GM21723 (cell line): ENCODE measurements around the gene BCAS4.
"Not testable (repeated sequence)": the region's sequence is repeated elsewhere in the genome, so short reads cannot be mapped to it uniquely, and the experiment has no call there.

Experiments
- ATAC-seq: cut with Tn5 transposase; IDR thresholded peaks from one replicate; pipeline ENCODE4 v1.9.1; 2021; ENCODE audit warnings: mild to moderate bottlenecking, moderate library complexity; ENCODE audit not compliant: unreplicated experiment

The BCAS4 gene

DNA sequence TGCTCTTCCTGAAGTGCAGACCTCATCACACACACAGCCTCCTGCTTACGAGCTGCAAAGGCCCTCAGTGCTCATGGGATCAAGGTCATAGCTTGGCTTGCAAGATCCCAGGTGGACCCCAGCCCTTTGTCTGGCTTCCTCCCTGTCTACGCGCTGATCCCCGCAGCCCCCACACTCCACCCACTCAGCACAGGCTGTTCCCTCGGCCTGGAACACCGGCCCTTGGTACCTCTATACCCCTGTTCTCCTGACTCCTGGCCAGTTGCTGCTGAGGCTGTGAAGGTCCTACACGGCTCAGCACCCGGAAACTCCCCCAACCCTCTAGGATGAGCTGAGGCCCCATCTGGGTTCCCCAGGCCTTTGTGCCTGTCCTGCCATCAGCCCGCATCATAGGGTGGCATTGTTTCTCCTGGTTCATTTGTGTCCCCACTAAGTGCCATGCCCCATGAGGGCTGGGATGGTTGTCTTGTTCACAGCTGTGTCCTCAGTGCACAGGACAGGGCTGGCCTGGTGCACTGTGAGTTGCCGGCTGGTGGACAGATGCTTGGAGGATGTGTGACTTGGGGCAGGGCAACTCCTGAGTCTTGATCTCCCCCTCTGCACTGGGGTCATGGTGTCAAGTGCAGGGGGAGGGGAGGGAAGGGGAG lies 79.4 kb downstream of the BCAS4 start:
- no peak for ATAC-seq

DNA sequence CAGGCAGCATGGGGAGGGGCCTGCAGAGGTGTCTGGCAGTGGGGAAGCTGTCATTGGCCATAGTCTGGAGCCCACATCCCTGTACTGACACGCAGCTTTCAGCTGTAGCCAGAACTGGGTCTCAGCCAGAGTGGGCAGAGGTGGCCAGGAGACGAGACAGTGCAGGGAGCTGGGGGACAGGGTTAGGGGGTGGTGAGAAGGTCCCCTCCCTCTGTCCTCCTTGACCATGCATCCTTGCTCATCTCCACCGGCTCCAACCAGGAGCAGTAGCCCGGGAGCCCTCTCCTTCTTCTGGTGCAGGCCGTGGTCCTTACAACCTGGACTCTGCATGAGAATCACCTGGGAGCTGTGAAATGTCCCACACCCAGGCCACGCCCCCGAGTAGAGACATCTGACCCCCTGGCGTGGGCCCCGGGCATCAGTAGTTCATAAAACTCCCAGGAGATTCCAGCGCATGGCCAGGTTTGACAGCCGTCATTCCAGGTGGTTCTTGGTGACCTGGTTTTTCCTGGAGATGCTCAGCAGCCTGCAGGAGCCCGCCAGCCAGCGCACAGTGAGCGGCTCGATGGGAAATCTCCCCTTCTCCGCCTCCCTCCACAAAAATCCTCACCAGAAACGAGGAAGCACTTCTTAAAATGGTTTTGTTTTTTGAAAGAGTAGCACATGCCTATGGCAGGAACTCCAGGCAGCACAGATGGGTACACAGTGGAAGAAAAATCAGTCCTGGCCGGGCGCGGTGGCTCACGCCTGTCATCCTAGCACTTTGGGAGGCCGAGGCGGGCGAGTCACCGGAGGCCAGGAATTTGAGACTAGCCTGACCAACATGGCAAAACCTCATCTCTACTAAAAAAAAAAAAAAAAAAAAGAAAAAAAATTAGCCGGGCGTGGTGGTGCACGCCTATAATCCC lies 80.2 kb downstream of the BCAS4 start:
- no peak for ATAC-seq

DNA sequence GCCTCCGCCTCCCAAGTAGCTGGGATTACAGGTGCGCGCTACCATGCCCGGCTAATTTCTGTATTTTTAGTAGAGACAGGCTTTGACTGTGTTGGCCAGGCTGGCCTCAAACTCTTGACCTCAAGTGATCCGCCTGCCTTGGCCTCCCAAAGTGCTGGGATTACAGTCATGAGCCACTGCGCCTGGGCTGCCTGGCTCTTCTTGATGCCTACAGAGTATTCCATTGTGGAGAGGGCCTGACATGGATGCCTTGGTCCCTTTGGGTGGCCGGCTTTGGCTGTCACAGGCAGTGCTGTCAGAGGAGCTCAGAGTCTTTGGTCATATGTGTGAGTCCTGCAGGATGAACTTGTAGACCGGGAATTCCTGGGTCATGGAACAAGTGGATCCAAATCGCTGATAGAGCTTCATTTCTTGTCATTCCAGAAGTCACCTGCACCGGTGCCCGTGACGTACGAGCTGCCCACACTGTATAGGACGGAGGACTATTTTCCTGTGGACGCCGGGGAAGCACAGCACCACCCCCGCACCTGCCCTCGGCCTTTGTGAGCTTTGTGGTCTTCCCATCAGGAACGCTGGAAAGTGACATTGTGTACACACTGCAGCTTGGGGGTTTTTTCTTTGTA lies 81.3 kb downstream of the BCAS4 start:
- ATAC-seq = no peak

DNA sequence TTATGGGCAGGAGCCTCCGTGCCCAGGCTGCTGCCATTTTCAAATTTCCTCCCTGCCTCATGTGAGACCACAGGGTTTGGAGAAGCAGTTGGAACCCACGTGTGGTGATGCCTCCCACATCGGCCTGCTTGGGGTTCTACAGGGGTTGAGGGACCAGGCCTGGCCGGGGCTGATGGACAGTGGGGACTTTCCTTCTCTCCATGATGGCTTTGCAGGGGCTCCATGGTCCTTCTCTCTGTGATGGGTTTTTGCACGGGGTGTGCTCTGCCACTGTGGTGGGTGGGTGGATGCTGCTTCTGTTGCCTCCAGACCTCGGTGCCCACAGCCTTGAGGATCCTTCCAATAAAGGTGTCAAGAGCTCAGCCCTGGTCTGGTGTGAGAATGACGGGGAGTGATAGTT lies 82.0 kb downstream of the BCAS4 start:
- ATAC-seq = no peak

DNA sequence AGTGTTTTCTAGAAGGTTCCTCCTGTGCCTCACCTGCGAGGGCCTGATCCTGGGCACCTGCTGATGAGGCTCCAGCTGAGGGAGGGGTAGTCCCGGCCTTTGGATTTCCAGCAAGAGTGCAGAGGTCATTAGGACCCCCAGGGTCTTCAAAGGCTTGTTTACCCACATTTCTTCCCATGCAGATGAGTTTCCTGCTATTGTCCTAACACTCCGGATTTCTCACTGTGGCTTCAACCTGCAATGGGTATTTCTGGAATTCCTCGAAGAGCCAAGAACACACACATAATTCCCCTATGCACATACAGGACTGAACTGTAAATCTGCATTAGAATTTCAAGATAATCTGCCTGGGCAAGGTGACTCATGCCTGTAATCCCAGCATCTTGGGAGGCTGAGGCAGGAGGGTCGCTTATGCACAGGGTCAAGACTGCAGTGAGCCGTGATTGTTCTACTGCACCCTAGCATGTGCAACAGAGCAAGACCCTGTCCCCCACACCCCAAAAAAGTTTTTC lies 82.4 kb downstream of the BCAS4 start:
- no peak for ATAC-seq

DNA sequence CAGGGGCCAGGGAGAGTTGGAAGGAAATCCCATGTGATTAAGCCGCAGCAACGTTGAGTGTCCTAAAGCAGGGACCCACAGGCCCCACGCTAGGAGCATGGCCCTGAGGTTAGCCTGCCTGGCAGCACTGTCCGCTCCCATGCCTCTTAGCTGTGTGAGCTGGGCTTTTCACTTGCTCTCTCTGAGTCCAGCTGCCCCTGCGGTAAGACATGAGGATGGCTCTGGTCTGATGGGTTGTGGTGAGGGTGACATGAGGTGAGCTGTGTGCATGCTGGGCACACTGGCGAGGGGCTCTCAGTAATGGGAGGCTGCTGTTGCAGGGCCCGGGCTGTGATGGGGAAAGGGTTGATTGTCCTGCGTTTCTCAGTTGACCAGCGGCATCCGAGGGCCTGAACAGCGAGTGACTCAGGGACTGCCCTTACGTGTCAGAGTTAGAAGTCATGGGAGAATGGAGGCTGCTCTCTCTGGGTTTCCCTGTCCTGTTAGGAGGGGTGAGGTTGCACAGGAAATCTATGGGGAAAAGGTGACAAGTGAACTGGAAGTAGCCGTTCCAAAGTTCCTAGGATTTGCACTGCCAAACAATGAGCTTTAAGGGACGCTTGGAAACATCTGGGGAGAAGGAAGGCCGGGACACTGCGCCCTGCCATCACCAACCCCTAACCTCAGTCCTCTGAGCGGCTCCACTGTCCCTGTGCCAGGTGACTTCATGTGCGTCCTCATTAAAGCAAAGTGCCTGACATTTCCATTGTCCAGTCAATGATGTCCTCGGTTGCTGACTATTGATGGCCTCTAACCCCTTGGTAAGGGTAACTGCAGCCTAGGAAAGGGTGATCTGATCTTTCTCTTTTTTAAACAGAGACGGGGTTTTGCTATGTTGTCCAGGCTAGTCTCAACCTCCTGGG lies 85.0 kb downstream of the BCAS4 start:
- no peak for ATAC-seq

DNA sequence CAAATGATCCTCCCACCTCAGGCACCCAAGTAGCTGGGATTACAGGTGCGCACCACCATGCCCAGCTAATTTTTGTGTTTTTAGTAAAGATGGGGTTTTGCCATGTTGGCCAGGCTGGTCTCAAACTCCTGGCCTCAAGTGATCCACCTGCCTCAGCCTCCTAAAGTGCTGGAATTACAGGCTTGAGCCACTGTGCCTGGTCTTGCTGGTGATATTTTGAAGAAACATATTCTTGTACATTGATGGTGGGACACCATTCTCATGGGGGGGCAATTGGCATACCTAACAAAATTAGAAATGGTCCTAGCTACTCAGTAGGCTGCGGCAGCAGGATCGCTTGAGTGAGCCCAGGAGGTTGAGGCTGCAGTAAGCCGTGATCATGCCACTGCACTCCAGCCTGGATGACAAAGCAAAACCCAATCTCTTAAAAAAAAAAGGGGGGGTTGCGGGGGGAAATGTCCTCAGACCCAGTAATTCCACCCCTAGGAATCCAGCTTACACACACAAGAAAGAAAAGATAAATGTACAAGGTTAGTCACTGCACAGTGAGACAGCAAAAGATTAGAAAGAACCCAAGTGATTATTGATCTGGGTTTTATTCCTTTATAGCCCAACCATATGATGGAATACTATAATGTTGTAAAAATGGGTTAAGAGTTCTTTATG lies 87.0 kb downstream of the BCAS4 start:
- ATAC-seq = not testable (repeated sequence)

DNA sequence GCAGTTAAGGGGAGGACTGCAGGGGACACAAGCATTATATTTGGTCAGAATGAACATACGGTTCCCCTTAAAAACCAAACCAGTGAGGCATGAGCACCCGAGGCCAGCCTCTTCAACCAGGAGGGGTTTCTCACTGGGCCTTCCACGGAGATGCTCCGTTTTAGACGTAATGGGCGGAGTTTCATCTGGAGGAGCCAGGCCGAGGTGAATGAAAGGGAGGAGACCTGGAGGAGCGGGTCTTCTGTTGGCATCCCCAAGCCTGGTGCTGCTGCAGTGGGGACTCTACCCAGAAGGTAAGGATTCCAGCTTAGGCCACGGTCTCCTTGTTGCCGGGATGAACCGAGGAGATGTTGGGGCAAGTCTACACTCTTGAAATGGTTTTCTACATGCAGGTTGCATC lies 89.0 kb downstream of the BCAS4 start:
- no peak for ATAC-seq

DNA sequence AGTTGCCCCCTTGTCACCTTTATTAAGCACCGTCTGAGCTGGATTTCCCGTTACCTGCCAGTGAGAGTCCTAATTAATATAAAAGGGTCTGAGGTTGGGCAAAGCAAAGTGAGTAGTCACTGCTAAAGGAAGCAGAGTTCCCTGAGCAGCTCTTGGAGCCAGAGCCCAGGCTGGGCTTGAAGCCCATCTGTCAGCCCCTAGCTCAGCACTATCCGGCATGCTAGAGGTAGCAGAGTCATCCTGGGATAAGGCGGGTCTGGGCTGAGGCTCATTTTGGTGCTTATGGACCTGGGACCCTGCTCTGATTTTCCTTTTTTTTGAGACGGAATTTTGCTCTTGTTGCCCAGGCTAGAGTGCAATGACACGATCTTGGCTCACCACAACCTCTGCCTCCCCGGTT lies 90.2 kb downstream of the BCAS4 start:
- ATAC-seq = no peak

DNA sequence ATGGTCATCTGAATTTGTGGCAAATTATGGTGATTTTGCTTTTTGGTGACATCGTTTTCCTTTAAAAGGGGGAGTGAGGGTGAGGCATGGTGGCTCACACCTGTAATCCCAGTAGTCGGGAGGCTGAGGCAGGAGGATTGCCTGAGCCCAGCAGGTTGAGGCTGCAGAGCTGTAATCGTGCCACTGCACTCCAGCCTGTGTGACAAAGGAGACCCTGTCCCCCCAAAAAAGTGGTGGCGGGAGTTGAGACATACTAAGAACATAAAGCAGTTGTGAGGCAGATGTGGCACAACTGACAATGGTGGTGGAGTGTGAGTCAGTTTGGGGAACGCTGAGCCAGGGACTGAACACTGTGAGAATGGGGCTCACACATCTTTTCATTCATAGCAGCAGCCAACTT lies 90.9 kb downstream of the BCAS4 start:
- ATAC-seq = no peak

DNA sequence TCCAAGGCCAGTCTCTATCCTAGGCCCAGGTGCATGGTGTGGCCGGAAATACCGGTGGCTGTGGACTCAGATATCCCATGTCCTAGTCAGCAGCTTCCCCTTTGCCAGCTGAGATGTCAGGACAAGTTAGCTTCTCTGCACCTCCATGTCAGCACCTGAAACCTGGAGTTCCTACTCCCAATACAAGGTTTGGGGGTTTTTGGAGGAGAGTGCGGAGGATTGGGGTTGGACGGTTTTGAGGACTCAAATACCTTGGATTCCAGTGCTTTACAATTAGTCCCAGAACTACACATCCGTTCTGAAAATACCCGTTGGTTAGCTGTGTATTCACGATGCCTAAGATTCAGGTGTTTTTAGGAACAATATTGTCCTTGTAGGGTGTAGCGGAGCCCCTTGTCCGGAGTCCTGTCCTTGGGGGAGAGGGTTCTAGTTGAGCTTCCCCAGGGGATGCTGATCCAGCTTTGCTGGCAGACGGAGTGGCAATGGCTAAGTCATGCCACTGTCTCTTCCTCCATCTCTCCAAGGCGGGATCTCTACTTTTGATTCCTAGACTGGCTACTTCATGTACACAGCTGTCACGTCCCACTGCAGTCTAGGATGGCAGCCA lies 91.4 kb downstream of the BCAS4 start:
- ATAC-seq = no peak

DNA sequence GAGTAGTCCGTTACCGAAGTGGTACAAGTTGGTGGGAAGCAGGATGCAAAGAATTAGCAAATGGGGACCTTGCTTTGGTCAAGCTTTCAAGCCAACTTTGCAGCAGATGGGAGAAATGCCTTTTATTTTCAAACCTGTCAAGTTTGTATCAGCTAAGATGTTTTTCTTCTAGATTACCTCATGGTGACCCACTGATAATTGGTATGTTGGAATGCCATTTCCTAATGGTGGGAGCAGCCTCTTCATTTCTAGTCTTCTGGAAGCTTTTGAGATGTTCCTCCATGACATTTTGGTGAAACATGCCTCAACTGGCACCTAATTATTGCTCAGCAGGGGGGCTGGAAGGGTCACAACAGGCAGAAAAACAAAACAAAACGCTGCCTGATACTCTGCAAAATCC lies 92.7 kb downstream of the BCAS4 start:
- ATAC-seq = no peak

DNA sequence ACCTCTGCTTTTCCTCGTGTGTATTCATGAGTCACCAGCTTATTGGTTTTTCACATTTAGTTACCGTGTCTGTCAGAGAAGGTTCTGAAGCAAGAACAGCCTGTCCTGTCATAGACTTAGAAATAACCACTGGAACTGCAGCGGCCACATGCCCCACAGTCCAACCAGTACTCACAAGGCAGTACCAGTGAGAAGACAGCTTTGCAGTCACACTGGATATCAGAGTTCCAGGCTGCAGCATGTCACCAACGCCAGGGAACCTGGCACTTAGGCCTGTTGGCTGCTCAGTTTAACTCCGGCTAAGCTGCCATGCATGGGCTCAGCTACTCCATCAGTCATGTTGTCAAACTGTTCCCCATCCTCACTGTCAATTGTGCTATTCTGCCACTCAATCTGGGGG lies 96.3 kb downstream of the BCAS4 start:
- ATAC-seq = no peak

DNA sequence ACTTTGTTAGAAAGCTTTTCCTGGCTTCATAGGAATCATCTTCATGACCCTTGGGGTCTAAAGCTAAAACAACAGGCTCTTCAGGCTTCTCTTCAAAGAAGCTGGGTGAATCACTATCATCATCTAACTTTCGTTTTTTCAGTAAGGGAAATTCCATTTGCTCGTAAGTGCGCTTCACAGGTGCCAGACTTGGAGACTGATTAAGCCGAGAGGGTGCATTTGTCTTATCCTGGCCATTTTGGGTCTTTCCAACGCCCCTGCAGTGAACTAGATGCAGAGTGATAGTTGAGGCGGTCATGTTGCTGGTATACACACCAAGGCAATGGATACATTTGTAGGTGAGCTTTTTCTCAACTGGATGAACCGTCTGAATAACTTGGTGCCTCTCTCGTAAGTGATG lies 97.5 kb downstream of the BCAS4 start:
- no peak for ATAC-seq

DNA sequence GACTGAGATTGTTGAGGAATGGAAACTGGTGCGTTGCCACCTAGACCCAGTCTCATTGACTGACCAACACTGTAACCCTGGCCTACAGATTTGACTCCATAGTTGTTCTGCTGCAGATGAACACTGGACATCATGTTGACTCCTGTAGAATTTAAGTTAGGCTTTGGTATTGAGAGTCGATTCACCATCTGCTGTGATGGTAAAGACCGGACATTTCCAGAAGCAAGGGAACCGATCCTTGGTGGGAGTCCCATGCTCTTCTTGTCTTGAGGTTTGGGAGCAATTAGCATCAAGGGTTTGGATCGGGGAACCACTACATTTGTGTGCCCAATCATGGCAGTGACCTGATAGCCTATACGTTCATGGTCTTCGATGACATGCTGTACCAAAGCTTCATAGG lies 98.8 kb downstream of the BCAS4 start:
- ATAC-seq = no peak

DNA sequence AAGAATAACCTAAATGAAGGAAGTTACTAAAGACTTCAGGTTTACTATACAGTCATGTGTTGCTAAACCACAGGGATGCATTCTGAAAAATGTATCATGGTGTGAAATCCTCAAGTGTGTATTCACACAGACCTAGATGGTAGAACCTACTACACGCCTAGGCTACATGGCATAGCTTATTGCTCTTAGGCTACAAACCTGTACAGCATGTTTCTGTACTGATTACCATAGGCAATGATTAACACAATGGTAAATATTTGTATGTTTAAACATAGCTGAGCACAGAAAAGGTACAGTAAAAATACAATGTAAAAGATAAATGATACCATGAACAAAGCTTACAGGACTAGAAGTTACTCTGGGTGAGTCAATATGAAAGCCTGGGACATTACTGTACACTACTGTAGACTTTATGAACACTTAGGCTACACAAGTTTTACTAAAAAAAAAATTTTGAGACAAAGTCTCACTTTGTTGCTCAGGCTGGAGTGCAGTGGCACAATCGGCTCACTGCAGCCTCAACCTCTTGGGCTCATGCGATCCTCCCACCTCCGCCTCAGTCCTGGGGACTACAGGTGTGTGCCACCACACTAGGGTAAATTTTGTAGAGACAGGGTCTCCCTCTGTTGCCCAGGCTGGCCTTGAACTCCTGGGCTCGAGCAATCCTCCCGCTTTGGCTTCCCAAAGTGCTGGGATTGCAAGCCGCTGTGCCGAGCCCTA lies 100.4 kb downstream of the BCAS4 start:
- ATAC-seq = no peak

DNA sequence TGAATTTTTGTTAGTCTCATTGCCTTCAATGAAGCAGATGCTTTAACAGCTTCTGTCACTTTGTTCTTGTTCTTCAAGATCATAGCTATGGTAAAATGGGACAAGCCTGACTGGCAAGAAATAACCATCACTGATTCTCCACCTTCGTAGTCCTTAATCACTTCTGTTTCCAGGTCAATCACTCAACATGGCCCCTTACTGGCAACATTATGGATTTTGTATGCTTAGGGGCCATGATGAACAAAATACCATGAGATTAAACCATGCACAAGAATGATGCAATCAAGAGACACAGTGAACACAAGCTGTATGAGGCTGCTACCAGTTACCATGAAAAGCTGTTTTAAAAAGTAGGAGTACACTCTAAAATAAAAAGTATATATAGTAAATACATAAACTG lies 103.6 kb downstream of the BCAS4 start:
- no peak for ATAC-seq

DNA sequence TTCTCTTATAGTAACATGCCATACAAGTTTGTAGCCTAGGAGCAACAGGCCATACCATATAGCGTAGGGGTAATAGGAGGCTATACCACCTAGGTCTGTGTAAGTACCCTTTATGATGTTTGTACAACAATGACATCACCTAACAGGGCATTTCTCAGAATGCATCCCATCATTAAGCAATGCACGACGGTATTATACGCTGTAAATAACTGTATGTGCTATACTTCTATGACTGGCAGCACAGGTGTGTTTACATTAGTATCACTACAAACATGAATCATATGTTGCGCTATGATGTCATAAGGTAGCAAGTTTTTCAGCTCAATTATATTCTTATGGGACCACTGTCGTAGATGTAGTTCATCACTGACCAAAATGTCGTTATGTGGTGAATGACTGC lies 105.4 kb downstream of the BCAS4 start:
- ATAC-seq = no peak

DNA sequence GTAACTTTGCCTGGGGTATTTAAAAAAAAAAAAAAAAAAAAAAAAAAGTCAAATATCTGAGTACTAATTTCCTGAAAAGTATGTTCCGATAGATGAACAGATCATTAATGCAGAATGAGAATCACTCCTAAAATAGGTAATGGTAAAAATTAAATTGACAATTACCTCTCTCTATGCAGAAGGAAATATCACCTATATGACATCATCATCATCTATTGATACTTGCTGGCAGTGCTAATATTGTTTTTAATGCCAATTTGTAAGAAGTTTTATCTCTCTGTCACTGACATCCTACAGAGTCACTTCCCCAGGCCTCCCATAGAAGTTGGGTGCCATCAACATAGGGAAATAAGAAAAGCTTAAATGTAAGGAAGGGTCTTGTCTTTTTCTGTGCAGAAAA lies 106.4 kb downstream of the BCAS4 start:
- no peak for ATAC-seq
